Stimulated activated CD8-positive, alpha-beta memory T cell treated with anti-CD3 and anti-CD28 coated beads, Interleukin-7, amount 100 ng/mL, for 1 hour (primary cell): ENCODE results near the gene PAK5.

Experiments used
- DNase-seq, 2 donors: peaks; one replicate each; pipeline ENCODE4 v3.0.0-alpha.2; 2020; ENCODE audit warnings: low read depth in 2 of 2

Gene PAK5

GRCh38 chr20:9789131-9789530 is 49.7 kb downstream of the PAK5 start:
- DNase-seq, result no peak

GRCh38 chr20:9775176-9775575 is 63.7 kb downstream of the PAK5 start:
- DNase-seq, result no peak

- no peak for DNase-seq
Observed at GRCh38 chr20:9769954-9770353, 68.9 kb downstream of the PAK5 start.

GRCh38 chr20:9761476-9761875 is 77.4 kb downstream of the PAK5 start:
- no peak for DNase-seq

- no peak for DNase-seq
Observed at GRCh38 chr20:9759392-9759791, 79.5 kb downstream of the PAK5 start.

- no peak for DNase-seq
Observed at GRCh38 chr20:9758752-9759151, 80.1 kb downstream of the PAK5 start.

GRCh38 chr20:9756660-9757059 is 82.2 kb downstream of the PAK5 start:
- no peak for DNase-seq

- DNase-seq, result no peak
Observed at GRCh38 chr20:9755301-9755700, 83.6 kb downstream of the PAK5 start.

GRCh38 chr20:9744551-9744950 is 94.3 kb downstream of the PAK5 start:
- no peak for DNase-seq

GRCh38 chr20:9743871-9744270 is 95.0 kb downstream of the PAK5 start:
- no peak for DNase-seq

GRCh38 chr20:9742821-9743220 is 96.1 kb downstream of the PAK5 start:
- DNase-seq, result no peak

GRCh38 chr20:9741996-9742395 is 96.9 kb downstream of the PAK5 start:
- no peak for DNase-seq

- no peak for DNase-seq
Observed at GRCh38 chr20:9740486-9740885, 98.4 kb downstream of the PAK5 start.

GRCh38 chr20:9739991-9740390 is 98.9 kb downstream of the PAK5 start:
- no peak for DNase-seq

GRCh38 chr20:9736373-9736772 is 102.5 kb downstream of the PAK5 start:
- no peak for DNase-seq

- no peak for DNase-seq
Observed at GRCh38 chr20:9723501-9724202, 115.2 kb downstream of the PAK5 start.

GRCh38 chr20:9711872-9712271 is 127.0 kb downstream of the PAK5 start:
- DNase-seq, result no peak

GRCh38 chr20:9710685-9711084 is 128.2 kb downstream of the PAK5 start:
- DNase-seq, result no peak

GRCh38 chr20:9705722-9706476 is 133.0 kb downstream of the PAK5 start:
- no peak for DNase-seq

- no peak for DNase-seq
Observed at GRCh38 chr20:9699181-9699580, 139.7 kb downstream of the PAK5 start.

GRCh38 chr20:9689041-9689440 is 149.8 kb downstream of the PAK5 start:
- no peak for DNase-seq

GRCh38 chr20:9686866-9687265 is 152.0 kb downstream of the PAK5 start:
- no peak for DNase-seq

GRCh38 chr20:9686455-9686854 is 152.4 kb downstream of the PAK5 start:
- no peak for DNase-seq
